ENCODE results near the gene BCL2.

Gene BCL2

DNA sequence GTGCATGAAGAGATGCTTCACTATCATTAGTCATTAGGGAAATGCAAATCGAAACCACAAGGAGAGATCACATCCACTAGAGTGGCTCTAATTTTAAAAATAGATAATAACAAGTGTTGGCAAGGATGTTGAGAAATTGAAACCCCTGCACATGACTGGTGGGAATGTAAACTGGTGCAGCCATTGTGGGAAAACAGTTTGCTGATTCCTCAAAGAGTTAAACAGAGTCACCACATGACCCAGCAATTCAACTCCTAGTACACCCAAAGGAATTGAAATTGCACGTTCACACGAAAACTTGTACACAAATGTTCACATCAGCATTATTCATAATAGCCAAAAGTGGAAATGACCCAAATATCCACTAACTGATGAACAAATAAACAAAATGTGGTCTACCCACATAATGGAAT lies 179.5 kb downstream of the BCL2 start:
- no peak for DNase-seq (ENCODE audit: low read depth)

DNA sequence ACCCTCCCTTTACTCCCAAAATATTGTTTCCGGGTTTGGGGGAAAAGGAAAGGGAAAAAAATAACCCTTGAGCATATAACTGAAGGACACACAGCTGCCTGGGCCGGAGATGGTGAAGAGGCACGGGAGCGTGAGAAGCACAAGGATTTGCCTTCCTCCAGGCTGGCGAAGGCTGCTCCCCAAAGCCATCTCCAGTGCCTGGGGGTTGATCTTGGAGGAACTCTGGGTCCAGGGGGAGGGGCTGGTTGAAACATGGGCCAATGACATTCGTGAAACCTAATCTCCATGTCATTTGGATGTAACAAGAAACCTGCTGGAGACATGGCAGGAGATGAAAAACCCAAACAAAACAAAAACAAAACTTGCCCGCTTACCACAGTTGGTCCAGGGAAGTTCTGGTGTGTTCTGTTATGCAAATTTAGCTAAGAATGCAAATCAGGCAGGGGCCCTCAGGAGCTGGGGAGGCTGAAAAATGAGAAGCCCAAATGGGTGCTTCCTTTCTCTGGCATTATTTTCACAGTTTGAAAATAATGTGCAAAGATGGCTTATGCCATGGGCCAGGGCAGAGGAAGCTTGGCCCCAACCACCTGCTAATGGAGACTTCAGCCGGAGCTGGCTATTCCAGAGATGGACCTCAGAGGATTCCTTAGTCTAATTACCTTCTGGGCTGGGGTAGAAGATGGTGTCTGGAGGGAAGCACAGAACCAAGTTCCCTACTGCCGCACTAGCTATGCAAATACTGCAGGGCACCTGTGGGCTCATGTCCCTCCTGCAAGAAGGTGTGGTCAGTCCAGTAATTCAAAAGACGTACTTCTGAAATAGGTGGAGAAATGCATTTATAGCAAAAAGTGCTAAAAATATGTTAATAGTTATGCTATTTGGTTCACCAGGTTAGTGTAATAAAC lies 180.9 kb downstream of the BCL2 start:
- DNase-seq (ENCODE audit: low read depth): no peak

DNA sequence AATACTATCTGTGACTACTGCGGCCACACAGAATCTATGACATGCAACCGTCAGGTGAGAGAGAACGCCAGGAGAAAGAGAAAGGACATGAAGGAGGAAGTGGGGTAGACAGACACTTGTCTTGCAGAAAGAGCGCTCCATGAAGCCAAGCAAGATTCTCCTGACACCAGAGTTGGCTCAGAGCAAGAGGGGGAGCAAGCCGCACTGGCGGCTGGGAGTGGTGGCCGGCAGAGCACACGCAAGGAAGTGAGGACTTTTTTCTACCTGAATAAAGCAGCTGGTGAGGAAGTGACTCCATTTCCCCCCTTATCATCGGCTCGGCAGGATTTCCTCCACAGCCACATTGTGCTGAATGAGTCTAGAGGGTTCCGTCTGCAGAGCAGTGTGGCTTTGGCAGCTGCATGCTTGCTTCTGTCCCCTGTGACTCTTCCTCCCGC lies 181.6 kb downstream of the BCL2 start:
- no peak for DNase-seq (ENCODE audit: low read depth)

DNA sequence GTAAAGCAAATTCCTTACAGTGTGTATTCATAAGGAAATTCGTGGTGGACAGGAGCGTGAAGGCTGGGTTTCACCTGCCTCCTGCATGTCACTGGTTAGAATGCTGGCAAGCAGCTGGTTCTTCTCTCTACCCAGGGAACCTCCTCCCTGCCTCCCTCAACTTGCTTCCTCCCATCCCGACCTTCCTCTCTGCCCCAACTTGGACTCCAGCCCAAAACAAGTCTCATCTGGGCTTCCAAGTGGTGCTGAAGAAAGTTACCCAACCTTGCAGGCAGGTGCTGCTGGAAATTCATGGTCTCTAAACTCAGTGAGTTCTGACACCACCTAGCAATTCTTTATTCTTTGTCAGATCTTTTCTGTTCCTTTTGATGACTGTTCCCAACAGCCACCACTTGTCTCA lies 184.5 kb downstream of the BCL2 start:
- DNase-seq (ENCODE audit: low read depth): no peak

DNA sequence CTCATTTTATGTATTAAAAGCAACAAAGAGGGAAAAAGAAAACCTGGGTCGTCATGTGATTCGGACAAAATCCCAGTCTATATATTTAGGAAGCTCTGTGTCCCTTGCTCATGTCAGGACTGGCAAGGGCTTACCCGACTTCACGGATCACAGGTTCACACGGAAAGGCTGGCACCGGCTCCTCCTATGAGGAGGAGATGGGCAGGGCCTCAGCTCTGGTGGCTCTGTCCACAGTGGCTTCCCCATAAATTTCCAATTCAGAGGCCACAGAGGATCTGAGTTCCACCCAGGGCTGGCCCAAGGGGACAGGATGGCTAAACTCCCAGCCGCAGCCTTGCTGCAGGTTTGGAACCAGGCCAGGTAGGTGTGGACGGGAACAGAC lies 186.8 kb downstream of the BCL2 start:
- DNase-seq (ENCODE audit: low read depth): no peak

DNA sequence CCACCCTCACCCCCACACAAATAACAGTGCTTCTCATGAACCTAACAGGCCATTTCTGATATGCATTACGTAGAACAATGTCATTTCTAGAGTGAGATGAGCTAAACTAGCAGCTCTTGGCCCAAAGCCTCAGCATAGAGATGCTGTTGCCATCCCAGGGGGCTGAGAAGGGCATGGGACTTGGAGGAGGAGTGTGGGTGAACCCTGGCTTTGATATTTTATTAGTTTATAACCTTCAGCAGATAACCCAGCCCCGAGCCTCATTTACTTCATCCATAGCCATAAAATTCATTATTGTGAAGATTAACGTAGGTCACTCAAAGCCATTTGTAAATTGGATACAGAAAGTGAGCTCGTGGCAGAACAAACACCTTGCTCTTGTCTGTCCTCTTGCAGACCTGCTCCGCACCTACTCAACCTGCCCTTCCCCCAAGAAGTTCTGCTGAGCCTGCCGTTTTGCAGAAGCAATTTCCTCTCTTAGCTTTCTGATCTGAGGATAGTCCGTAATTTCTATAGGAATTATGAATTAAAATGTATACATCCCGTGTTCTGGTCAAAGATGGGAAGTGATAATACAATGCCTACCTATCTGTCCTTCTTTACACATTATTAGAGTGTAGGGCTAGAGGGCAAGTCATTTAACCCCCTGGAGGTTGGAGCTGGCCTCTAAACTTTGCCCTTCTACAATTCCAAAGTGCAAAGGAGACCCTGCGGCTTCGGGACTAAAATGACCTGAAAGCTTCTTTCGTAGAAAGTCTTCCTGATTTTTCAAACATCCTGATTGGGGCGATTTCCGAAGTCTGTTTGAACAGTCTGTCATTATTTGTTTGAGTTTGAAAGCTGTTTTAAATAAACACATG lies 187.4 kb downstream of the BCL2 start:
- DNase-seq (ENCODE audit: low read depth): no peak

DNA sequence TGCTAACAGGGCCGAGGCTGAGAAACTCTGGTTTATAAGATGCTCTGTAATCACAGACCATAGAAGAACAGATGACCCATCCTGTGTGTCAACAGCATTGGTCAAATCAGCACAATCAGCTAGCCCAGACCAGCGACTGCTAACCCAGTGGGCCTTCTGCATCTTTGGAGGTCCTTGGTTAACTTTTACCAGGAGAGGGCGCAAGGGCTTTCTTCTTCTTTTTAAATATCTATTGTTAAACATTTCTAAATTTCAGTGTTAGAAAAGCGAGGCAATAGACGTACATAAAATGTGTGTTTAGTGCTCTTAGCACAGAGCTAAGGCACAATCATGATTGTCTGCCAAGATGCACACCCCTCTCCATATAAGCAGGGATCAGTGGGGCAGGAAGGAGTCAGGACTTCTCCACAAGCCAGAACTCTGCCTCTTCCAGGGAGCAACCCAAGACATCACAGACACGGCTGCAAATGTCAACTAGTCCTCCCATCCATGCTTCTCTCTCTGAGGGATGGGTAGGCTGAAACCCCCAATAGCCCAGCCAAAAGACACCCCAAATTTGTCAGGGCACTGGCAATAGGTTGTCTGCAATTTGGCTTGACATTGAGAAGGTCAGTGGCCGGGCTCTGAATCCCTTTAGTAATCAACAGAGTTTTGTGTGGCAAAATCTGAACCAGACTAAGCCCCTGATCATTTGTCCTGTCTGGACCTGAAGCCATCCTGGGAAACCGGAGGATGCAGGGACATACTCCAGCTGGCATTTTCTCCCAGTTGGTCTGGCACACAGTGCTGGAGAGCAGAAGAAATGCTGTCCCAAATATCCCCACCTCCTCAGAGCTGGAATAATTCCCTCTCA lies 188.2 kb downstream of the BCL2 start:
- peak; percentile 63 for DNase-seq (ENCODE audit: low read depth)

DNA sequence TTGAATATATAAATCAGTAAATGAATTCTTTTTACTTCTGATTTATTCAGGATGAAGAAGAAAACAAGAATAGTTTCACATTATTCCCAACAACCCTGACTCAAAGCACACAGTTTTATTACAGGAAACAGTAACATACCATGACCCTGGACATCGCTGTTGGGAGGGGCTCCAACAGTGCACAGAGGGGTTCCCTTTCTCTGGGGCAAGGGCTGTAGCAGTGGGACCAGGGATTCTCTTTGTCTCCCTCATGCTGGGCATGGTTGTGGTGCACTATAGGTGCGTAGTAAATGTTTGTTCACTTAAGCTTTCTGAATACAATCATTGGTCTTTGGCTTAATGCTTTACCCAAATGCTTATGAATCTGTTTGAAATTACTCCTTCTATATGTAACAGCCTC lies 189.4 kb downstream of the BCL2 start:
- DNase-seq (ENCODE audit: low read depth): no peak

DNA sequence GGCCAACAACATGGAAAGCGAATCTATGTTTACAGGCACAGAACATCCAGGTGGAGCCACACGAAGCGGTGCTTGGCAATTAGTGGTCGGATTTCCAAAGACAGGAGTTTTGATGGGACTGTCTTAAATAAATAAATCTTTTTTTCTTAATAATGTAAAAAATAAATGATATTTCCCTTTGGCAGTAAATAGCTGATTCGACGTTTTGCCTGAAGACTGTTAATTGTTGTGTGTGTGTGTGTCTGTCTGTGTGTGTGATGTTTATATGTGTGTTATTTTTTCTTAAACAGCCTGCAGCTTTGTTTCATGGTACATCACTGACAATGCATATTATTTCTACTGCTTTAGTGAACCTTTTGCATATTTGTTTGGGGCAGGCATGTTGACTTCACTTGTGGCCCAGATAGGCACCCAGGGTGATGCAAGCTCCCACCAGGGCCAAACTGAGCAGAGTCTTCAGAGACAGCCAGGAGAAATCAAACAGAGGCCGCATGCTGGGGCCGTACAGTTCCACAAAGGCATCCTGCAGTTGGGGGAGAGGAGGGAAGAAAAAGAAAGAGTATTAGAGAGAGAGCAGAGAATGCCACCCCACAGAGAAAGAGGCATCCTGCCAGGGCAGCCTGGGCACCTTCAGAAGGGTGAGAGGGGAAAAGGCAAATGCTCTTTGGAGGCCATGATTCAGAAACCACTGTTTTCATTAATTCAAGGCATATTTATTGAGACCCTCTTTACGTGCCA lies 191.2 kb downstream of the BCL2 start:
- DNase-seq (ENCODE audit: low read depth): no peak

DNA sequence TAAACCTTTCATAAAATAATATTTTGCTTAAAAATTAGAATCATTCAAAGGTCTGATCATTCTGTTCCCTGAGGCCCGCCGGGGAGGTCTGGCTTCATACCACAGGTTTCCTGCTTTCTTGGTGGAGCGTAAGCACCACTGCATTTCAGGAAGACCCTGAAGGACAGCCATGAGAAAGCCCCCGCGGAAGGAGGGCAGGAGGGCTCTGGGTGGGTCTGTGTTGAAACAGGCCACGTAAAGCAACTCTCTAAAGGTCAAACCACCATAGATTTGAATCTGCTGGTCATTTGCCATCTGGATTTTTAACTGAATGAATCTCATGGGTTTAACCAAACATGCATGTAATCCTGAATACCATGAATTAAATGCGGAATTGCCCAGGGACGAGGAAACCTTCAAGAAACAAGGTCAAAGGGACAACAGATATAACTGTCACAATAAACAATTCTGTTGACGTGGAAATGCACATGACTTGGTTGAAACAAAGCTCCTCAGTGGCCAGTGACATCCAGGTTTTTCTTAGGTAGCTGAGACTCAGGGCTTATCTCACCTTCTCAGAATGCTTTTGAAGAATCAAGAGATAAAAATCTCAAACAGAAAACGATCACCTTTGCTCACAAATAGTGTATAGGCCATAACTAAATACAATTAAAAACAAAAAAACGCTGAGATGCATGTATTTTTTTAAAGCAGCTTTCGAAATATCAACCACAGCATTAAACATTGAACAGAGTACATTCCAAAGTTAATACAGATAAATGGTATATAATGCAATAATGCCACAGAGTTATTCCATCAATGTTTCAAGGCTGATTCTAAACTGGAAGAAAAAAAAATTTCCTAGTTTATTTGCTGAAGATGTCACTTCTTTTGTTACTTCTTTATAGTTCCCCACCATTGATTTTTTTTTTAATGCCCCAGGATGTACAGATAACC lies 193.2 kb downstream of the BCL2 start:
- no peak for DNase-seq (ENCODE audit: low read depth)

DNA sequence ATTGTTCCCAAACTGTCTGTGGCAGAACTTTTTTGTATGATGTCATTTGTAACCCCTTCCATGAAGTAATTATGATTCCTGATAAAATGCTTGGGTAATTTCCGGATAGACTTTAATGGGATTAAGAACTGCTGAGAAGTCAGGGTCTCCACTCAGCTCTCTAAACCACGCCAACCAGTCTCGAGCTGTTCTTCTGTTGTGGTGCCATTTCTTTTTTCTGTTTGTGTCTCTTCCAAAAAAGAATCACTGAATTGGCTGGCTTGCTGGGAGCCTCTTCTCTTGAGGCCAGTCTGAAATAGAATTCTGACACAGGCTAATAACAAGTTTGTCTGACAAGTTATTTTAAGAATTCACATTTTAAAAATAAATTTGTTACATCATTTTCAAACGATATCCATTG lies 198.9 kb downstream of the BCL2 start:
- no peak for DNase-seq (ENCODE audit: low read depth)

DNA sequence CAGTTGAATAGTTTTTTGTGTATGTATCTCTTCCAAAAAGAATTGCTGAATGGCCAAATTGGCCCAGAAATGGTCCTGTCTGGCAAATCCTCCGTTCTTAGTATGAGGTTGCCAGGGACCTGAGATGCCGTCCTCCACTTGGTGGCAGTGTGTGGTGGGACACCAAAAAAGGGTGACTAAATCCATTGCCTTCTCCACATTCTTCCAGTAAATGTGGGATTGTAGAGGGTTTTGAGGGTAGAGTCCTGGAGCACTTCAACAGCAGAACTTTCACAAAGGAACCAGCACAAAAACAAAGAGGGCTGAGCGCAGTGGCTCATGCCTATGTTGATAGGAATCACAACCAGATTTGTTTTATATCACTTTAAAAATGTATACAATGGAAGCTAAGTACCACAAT lies 199.9 kb downstream of the BCL2 start:
- peak; percentile 31 for DNase-seq (ENCODE audit: low read depth)

DNA sequence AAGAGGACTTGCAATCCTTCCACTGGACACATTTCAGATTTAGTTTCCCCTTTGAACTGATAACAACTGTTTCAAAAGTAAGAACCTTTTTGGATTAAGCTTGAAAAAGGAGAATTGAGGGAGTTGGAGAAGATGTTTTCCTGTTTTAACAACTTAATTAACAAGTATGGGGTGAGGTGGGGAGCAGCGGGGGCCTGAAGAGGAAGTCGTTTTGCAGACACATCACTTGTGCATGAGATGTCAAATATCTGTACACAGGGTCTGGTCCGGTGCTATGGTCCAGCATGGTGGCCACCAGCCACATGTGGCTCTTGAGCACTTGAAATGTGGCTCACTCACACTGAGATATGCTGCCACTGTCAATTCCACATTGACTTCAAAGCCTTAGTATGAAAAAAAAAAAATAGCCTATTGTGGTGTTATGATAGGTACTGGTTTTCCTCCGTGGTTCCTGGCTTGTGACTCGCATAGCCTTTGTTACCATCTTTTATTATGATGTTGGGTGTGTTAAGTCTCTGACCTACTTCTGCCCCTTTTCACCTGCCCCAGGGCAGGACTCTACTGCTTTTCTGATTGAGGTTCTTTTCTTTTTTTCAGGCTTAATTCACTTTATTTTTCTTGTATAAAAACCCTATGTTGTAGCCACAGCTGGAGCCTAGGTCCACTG lies 205.5 kb downstream of the BCL2 start:
- DNase-seq (ENCODE audit: low read depth): no peak

DNA sequence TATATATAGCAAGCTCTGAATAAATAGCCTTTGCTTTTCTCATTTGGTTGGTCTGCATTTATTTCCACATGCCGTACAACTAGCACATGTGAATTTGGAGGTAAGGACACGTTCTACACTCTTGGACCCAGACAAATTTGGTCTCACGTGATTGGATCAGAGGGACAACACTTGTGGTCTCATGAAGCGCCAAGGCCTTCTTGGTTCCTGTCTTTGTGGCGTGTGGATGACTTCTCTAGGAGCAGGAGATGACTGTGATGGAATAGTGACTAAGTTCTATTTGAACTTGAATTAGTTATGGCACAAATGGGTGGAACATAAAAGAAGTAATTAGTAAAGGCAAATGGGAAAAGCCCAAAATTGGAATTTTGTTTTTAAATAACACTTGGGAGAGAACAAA lies 206.9 kb downstream of the BCL2 start:
- DNase-seq (ENCODE audit: low read depth): no peak

DNA sequence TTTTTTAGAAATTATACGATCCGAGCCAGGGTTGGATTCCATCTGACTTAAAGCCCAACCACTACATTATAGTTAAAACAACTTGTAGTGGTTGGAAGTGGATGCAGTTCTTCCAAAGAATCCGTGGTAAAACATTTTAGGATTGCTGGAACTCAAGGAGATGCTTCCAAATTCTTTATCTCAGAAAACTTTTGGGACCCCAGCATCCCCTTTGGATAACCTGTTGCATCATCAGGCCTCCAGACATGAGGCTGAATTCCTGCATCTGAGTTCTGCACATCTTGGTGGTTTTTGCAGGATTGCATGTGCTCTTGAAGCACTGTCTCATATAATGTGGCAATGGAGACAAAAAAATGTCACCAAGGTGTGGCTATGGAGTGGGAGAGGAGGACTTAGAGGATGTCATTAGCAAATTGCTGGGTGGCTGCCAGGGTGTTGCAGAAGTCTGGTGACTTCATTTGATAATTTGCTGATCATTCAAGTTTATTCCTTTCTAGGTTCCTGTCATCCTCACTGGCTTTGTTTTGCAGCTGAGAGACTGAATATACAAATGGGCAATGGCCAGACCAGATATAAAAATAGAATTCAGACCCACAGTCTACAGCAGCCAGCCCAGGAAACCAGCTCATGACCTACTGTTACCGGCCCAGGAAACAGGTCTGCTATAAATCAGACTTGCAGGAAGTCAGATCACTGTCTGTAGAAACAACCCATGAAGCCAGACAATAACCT lies 207.7 kb downstream of the BCL2 start:
- DNase-seq (ENCODE audit: low read depth): no peak

DNA sequence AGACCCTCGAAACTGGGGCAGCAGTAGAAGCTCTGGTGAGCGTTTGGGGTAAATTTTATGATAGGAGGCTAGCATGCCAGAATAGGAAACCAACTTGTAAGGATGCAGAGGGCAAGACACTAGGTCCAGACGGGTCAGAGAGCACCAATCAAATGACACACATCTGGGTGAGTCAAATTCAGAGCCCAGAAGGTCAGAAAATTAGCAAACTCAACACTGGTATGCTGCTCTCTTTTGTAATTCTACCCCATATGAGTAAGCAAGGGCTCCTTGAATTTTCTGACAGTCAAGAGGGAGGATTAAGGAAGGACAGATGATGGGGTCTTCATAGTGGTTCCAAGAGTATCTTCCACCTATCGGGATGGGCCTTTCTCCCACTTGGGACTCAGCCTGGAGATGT lies 209.8 kb downstream of the BCL2 start:
- DNase-seq (ENCODE audit: low read depth): no peak

DNA sequence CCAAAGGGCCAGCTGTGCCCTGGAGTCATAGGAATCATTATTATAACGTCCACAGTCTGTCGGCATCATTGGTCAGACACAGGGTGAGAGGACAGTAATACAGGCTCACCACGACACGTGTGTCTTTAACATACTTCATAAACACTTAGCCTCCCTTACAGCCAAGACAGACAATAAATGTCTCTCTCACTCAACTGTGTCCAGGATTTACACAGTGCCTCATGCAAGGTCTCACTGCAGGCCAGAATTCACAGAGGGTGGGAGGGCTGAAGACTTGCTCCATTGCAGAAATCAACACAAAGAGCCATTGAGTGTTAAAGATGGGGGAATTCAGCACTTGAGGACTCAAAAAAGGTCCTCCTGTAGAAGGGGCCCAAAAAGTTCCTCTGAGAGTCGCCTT lies 210.5 kb downstream of the BCL2 start:
- DNase-seq (ENCODE audit: low read depth): no peak

DNA sequence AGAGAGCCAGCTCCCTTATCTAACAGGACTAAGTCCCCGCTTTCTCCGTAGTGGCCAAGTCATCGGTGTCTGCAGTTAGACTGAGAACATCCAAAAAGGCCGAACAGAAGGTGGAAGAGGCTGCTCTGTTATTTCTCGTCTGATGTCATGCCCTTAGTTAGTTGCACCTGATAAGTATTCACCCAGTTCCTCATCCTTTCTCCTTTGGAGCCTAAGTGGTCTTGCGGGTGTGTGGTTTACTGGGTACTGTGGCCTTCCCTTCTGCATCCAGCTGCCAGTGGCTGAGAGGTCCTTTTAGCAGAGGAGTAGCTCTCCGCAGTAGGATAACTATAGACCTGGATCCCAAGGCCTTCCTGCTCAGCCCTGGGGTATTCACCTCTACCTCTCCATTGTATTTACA lies 211.6 kb downstream of the BCL2 start:
- DNase-seq (ENCODE audit: low read depth): no peak

DNA sequence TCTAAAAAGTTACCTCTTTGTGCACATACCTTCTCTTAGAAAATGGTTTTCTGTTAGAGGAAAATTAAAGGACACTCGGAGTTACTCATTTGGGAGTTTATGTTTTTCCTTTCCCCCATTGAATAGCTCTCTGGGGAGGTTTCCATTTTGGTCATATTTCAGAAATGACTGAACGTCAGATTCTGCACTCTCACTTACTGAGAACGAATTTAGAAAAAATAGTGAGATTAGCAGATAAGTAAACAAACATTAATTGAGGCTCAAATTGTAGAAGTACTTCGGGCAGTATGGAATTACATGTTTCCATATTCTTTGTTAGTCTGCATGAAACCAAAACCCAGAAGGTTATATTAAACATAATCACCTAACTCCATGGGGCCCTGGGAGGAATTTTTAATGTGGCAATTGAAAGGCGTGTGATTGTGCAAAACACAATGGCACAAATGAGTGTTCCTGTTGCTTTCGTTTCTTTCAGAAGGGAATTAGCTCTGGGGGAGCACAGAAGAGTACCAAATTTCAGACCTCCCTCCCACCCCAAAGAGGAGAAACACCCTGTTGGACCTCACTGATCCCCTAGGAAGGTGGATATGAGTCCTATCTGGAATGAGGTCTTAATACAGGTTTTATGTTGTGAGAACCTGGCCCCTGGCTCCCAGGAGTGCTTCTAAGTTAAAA lies 212.3 kb downstream of the BCL2 start:
- DNase-seq (ENCODE audit: low read depth): no peak
